GM10248 (cell line): ENCODE results near the gene KCTD8.
A peak's percentile ranks its signal among the peaks of the same experiment; 100 is the strongest.

Source experiments
- CTCF ChIA-PET: fragments of 300-600 bp; sonication (Branson Sonifier 250); formaldehyde crosslinking; extraction: SDS; loops from one replicate; lab custom pipeline; 2021; ENCODE audit warnings: antibody characterized with exemption; lab: Yijun Ruan, JAX
- POLR2A ChIA-PET: fragments of 350-650 bp; sonication (Branson Sonifier 250); formaldehyde crosslinking; extraction: SDS; loops from one replicate; lab custom pipeline; 2020; ENCODE audit warnings: antibody characterized with exemption; lab: Yijun Ruan, JAX
- DNase-seq: peaks from one replicate; pipeline ENCODE4 v3.0.0; 2012; ENCODE audit errors: extremely low spot score
- CTCF ChIP-seq: IDR thresholded peaks from 2 replicates; pipeline ENCODE4 v1.5.1; 2012; ENCODE audit warnings: mild to moderate bottlenecking, low read depth; ENCODE audit errors: extremely low read depth, missing control alignments, control extremely low read depth

The KCTD8 gene

GRCh38 chr4:44448521-44449461 lies at the start of gene KCTD8:
KCTD8 (minus strand) TSS chr4:44448809.
- CTCF ChIA-PET = interaction anchor here (0.9 to 4.0 kb wide), 10 partner anchors 10 to 181 kb away, joined by 3 to 24 read pairs (median 4); no protein-coding TSS in a partner anchor
- POLR2A ChIA-PET = no interaction called here
- peak; percentile 74 for TF ChIP-seq CTCF
- peak; percentile 81 for DNase-seq

- POLR2A ChIA-PET = no interaction called here
- CTCF ChIA-PET = interaction anchor here (0.8 to 2.0 kb wide), 7 partner anchors 12 to 1363 kb away, joined by 3 to 8 read pairs (median 4); no protein-coding TSS in a partner anchor
- TF ChIP-seq CTCF = no peak
- no peak for DNase-seq
Measured at GRCh38 chr4:44494810-44495701, 46.4 kb upstream of the KCTD8 start.

- TF ChIP-seq CTCF = no peak
- peak; percentile 11 for DNase-seq
- ChIA-PET POLR2A (no interaction called here), CTCF (interaction anchor here (0.8 to 2.0 kb wide), 5 partner anchors 11 to 1357 kb away, joined by 3 to 8 read pairs (median 4); partner anchors contain the start of gene KCTD8)
Measured at GRCh38 chr4:44493924-44494323, 45.3 kb upstream of the KCTD8 start.

- ChIA-PET CTCF (no interaction called here), POLR2A (no interaction called here)
- no peak for DNase-seq
Measured at GRCh38 chr4:44487341-44487740, 38.7 kb upstream of the KCTD8 start.

GRCh38 chr4:44479731-44480130 lies 31.1 kb upstream of the KCTD8 start:
- TF ChIP-seq CTCF = no peak
- CTCF ChIA-PET = no interaction called here
- no peak for DNase-seq
- POLR2A ChIA-PET = no interaction called here

More at GRCh38 chr4:44487341-44487740, 38.7 kb upstream of the KCTD8 start:
- TF ChIP-seq CTCF = no peak

GRCh38 chr4:44462259-44462658 lies 13.7 kb upstream of the KCTD8 start:
- no peak for DNase-seq
- ChIA-PET POLR2A (no interaction called here), CTCF (interaction anchor here (0.9 to 5.2 kb wide), 4 partner anchors 13 to 608 kb away, joined by 3 to 24 read pairs (median 4); partner anchors contain the start of gene KCTD8)
- no peak for TF ChIP-seq CTCF
